ENCODE measurements around the gene MED10. TPM values are rescaled to one million over a fixed set of nuclear protein-coding genes. Genes with fewer than 3 reads are reported as not detected.

The MED10 gene
- polyA plus RNA-seq, 1 experiment = 36.6 TPM

GRCh38 chr5:6396043-6396442, 17.7 kb upstream of the MED10 start:
- DNase-seq (ENCODE audit: low read depth) = no peak
- Histone ChIP-seq H3K27me3 (ENCODE audit: control insufficient read depth, insufficient read depth, low read length) (no peaks in the 10 kb centered on the region), H3K4me3 (ENCODE audit: low read depth, low read length) (no peak overlapping the region), H3K36me3 (ENCODE audit: control insufficient read depth, insufficient read depth, low read length) (no peaks in the 10 kb centered on the region)
- TF ChIP-seq CTCF (IDR thresholded peaks at IDR 0.05; ENCODE audit: insufficient read depth, low read depth, low read length) = no peak
- POLR2A ChIA-PET = no interaction called here
- CTCF ChIA-PET = no interaction called here

- Histone ChIP-seq H3K36me3 (ENCODE audit: control insufficient read depth, insufficient read depth, low read length) (no peaks in the 10 kb centered on the region), H3K4me3 (ENCODE audit: low read depth, low read length) (no peak overlapping the region), H3K27me3 (ENCODE audit: control insufficient read depth, insufficient read depth, low read length) (no peaks in the 10 kb centered on the region)
- CTCF ChIA-PET = no interaction called here
- no peak for TF ChIP-seq CTCF (IDR thresholded peaks at IDR 0.05; ENCODE audit: insufficient read depth, low read depth, low read length)
- DNase-seq (ENCODE audit: low read depth) = no peak
- POLR2A ChIA-PET = no interaction called here
Observed at GRCh38 chr5:6395621-6396020, 17.3 kb upstream of the MED10 start.

GRCh38 chr5:6395102-6395445, 16.7 kb upstream of the MED10 start:
- Histone ChIP-seq H3K27me3 (ENCODE audit: control insufficient read depth, insufficient read depth, low read length) (no peaks in the 10 kb centered on the region), H3K36me3 (ENCODE audit: control insufficient read depth, insufficient read depth, low read length) (no peaks in the 10 kb centered on the region), H3K4me3 (ENCODE audit: low read depth, low read length) (no peak overlapping the region)
- DNase-seq (ENCODE audit: low read depth) = no peak
- TF ChIP-seq CTCF (IDR thresholded peaks at IDR 0.05; ENCODE audit: insufficient read depth, low read depth, low read length) = no peak
- ChIA-PET CTCF (no interaction called here), POLR2A (no interaction called here)

GRCh38 chr5:6394429-6395101, 16.2 kb upstream of the MED10 start:
- H3K4me3 ChIP-seq (ENCODE audit: low read depth, low read length) = no peak overlapping the region
- DNase-seq (ENCODE audit: low read depth) = no peak
- H3K27me3 ChIP-seq (ENCODE audit: control insufficient read depth, insufficient read depth, low read length) = no peaks in the 10 kb centered on the region
- no peak for TF ChIP-seq CTCF (IDR thresholded peaks at IDR 0.05; ENCODE audit: insufficient read depth, low read depth, low read length)
- POLR2A ChIA-PET = no interaction called here
- CTCF ChIA-PET = interaction anchor here (0.5 kb wide), 1 partner anchor 1254 kb away, joined by 3 read pairs; no protein-coding TSS in a partner anchor
- H3K36me3 ChIP-seq (ENCODE audit: control insufficient read depth, insufficient read depth, low read length) = no peaks in the 10 kb centered on the region

GRCh38 chr5:6393596-6394194, 15.3 kb upstream of the MED10 start:
- no peak for TF ChIP-seq CTCF (IDR thresholded peaks at IDR 0.05; ENCODE audit: insufficient read depth, low read depth, low read length)
- H3K27me3 ChIP-seq (ENCODE audit: control insufficient read depth, insufficient read depth, low read length) = no peaks in the 10 kb centered on the region
- no peak for DNase-seq (ENCODE audit: low read depth)
- POLR2A ChIA-PET = no interaction called here
- no peaks in the 10 kb centered on the region for H3K36me3 ChIP-seq (ENCODE audit: control insufficient read depth, insufficient read depth, low read length)
- no peak overlapping the region for H3K4me3 ChIP-seq (ENCODE audit: low read depth, low read length)
- CTCF ChIA-PET = interaction anchor here (0.5 kb wide), 1 partner anchor 1253 kb away, joined by 3 read pairs; no protein-coding TSS in a partner anchor
